Fibroblast of skin of left biceps (primary cell): ENCODE results near the gene IRGQ.
A peak's percentile ranks its signal among the peaks of the same experiment; 100 is the strongest.
"Not testable (repeated sequence)": the region's sequence is repeated elsewhere in the genome, so short reads cannot be mapped to it uniquely, and the experiment has no call there.

Experiments used
- DNase-seq, 2 experiments: peaks; one replicate each; pipeline ENCODE4 v3.0.0-alpha.2; 2013; ENCODE audit warnings: low read depth in 2 of 2

IRGQ gene

GRCh38 chr19:43595999-43596841 is at the start of gene IRGQ, which contains the start of gene ZNF576:
Gene IRGQ (minus strand): TSS chr19:43596134. CDS start chr19:43595338, 796 bp downstream.
Gene ZNF576 (plus strand): TSS chr19:43596595. CDS start chr19:43597109, 514 bp downstream.
- peak; percentile 97 to 98 for DNase-seq

GRCh38 chr19:43644181-43644580 is 48.2 kb upstream of the IRGQ start:
- DNase-seq: no peak

GRCh38 chr19:43643326-43643725 is 47.4 kb upstream of the IRGQ start:
- no peak for DNase-seq

GRCh38 chr19:43642531-43642930 is 46.6 kb upstream of the IRGQ start:
- no peak for DNase-seq

- DNase-seq: no peak
These were observed 45.4 kb upstream of the IRGQ start for GRCh38 chr19:43641333-43641732.

- DNase-seq: no peak
These were observed 44.5 kb upstream of the IRGQ start for GRCh38 chr19:43640424-43640757.

- no peak for DNase-seq
These were observed 43.8 kb upstream of the IRGQ start, which contains the start of gene CADM4 for GRCh38 chr19:43639519-43640423. Gene CADM4 (minus strand): TSS chr19:43639850. CDS start chr19:43639790, 60 bp downstream.

GRCh38 chr19:43638995-43639518 is 43.1 kb upstream of the IRGQ start:
- no peak for DNase-seq

- no peak for DNase-seq
These were observed 42.5 kb upstream of the IRGQ start for GRCh38 chr19:43638214-43638994.

- DNase-seq: peak in 1 of 2 experiments; percentile 3
These were observed 40.3 kb upstream of the IRGQ start for GRCh38 chr19:43636121-43636683.

- DNase-seq: not testable (repeated sequence)
These were observed 39.6 kb upstream of the IRGQ start for GRCh38 chr19:43635561-43635940.

GRCh38 chr19:43634872-43635560 is 39.1 kb upstream of the IRGQ start:
- peak in 1 of 2 experiments; percentile 5 for DNase-seq

GRCh38 chr19:43634506-43634871 is 38.6 kb upstream of the IRGQ start:
- no peak for DNase-seq

GRCh38 chr19:43634068-43634467 is 38.1 kb upstream of the IRGQ start:
- no peak for DNase-seq

GRCh38 chr19:43633520-43633919 is 37.6 kb upstream of the IRGQ start:
- no peak for DNase-seq

- no peak for DNase-seq
These were observed 35.6 kb upstream of the IRGQ start for GRCh38 chr19:43631491-43631890.

- no peak for DNase-seq
These were observed 32.9 kb upstream of the IRGQ start for GRCh38 chr19:43628646-43629326.

- no peak for DNase-seq
These were observed 30.9 kb upstream of the IRGQ start for GRCh38 chr19:43626838-43627237.

- no peak for DNase-seq
These were observed 30.1 kb upstream of the IRGQ start for GRCh38 chr19:43625918-43626579.
